Skin epidermis (tissue), 12 donors: ENCODE results near the gene ZBTB43.
"Not testable (repeated sequence)": the region's sequence is repeated elsewhere in the genome, so short reads cannot be mapped to it uniquely, and the experiment has no call there.

Source experiments
- H3K27ac ChIP-seq, 21 experiments: fragments of 200-600 bp; sonication (generic) in 11 of 21; one replicate each; pipeline ENCODE4 v1.5.0; 2020; ENCODE audit warnings: mild to moderate bottlenecking in 3 of 21, inconsistent platforms in 2 of 21, moderate library complexity in 2 of 21
- H3K4me3 ChIP-seq, 7 experiments: fragments of 200-600 bp; sonication (generic) in 2 of 7; one replicate each; pipeline ENCODE4 v1.5.0; 2020; ENCODE audit warnings: inconsistent platforms in 2 of 7, mild to moderate bottlenecking in 2 of 7, moderate library complexity in 1 of 7

The ZBTB43 gene

GRCh38 chr9:126804696-126805553 lies at the start of gene ZBTB43:
TSS of gene ZBTB43 (plus strand) at chr9:126805040. CDS start at chr9:126832510, 27,470 bp downstream.
- Histone ChIP-seq H3K4me3 (peak within 1 kb of the TSS; percentile 77 to 99 (median 86)), H3K27ac (peak within 1 kb of the TSS; percentile 67 to 100 (median 95))

GRCh38 chr9:126755317-126755875 lies 49.4 kb upstream of the ZBTB43 start:
- no peak overlapping the region for H3K27ac ChIP-seq

GRCh38 chr9:126756238-126756637 lies 48.6 kb upstream of the ZBTB43 start:
- no peak overlapping the region for H3K4me3 ChIP-seq
- no peak overlapping the region for H3K27ac ChIP-seq

More at GRCh38 chr9:126755317-126755875, 49.4 kb upstream of the ZBTB43 start:
- H3K4me3 ChIP-seq: no peak overlapping the region

- Histone ChIP-seq H3K4me3 (no peak overlapping the region), H3K27ac (no peak overlapping the region)
These were observed 47.9 kb upstream of the ZBTB43 start for GRCh38 chr9:126756876-126757415.

GRCh38 chr9:126758916-126759585 lies 45.8 kb upstream of the ZBTB43 start:
- Histone ChIP-seq H3K27ac (no peak overlapping the region), H3K4me3 (no peak overlapping the region)

GRCh38 chr9:126761274-126761673 lies 43.6 kb upstream of the ZBTB43 start:
- no peak overlapping the region for H3K27ac ChIP-seq
- H3K4me3 ChIP-seq: no peak overlapping the region

- H3K4me3 ChIP-seq: no peak overlapping the region
- H3K27ac ChIP-seq: no peak overlapping the region
These were observed 41.6 kb upstream of the ZBTB43 start for GRCh38 chr9:126763130-126763764.

- H3K4me3 ChIP-seq: no peak overlapping the region
- no peak overlapping the region for H3K27ac ChIP-seq
These were observed 31.7 kb upstream of the ZBTB43 start for GRCh38 chr9:126773004-126773607.

GRCh38 chr9:126775926-126776325 lies 28.9 kb upstream of the ZBTB43 start:
- Histone ChIP-seq H3K27ac (no peak overlapping the region), H3K4me3 (no peak overlapping the region)

GRCh38 chr9:126777733-126778132 lies 27.1 kb upstream of the ZBTB43 start:
- Histone ChIP-seq H3K27ac (no peak overlapping the region), H3K4me3 (no peak overlapping the region)

- Histone ChIP-seq H3K4me3 (no peak overlapping the region), H3K27ac (no peak overlapping the region)
These were observed 26.7 kb upstream of the ZBTB43 start for GRCh38 chr9:126778141-126778540.

- H3K4me3 ChIP-seq, H3K27ac ChIP-seq: not testable (repeated sequence)
These were observed 26.1 kb upstream of the ZBTB43 start for GRCh38 chr9:126778696-126779095.

GRCh38 chr9:126781186-126782052 lies 23.4 kb upstream of the ZBTB43 start:
- H3K4me3 ChIP-seq: no peak overlapping the region
- H3K27ac ChIP-seq: no peak overlapping the region

- no peak overlapping the region for H3K27ac ChIP-seq
- H3K4me3 ChIP-seq: no peak overlapping the region
These were observed 22.8 kb upstream of the ZBTB43 start for GRCh38 chr9:126782053-126782388.

GRCh38 chr9:126783949-126784348 lies 20.9 kb upstream of the ZBTB43 start:
- Histone ChIP-seq H3K27ac (no peak overlapping the region), H3K4me3 (no peak overlapping the region)

- no peak overlapping the region for H3K4me3 ChIP-seq
- no peak overlapping the region for H3K27ac ChIP-seq
These were observed 20.4 kb upstream of the ZBTB43 start for GRCh38 chr9:126784401-126784800.

- H3K27ac ChIP-seq, H3K4me3 ChIP-seq: not testable (repeated sequence)
These were observed 20.0 kb upstream of the ZBTB43 start for GRCh38 chr9:126784841-126785240.

- peak overlapping the region in 6 of 21 experiments; percentile 18 to 68 (median 56) for H3K27ac ChIP-seq
- no peak overlapping the region for H3K4me3 ChIP-seq
These were observed 16.8 kb upstream of the ZBTB43 start for GRCh38 chr9:126788046-126788445.
